Testis (tissue), 2 donors: ENCODE data around the gene PHF1.

ENCODE experiments used
- CTCF ChIP-seq, 3 experiments: fragments of 450-650 bp in 2 of 3; fragments of 200-600 bp in 1 of 3; sonication (generic) in 1 of 3; IDR thresholded peaks; one replicate each; pipeline ENCODE4 v1.5.1; 2016 to 2019; ENCODE audit warnings: antibody characterized with exemption in 3 of 3, mild to moderate bottlenecking in 2 of 3, moderate library complexity in 1 of 3
- POLR2A ChIP-seq: fragments of 450-650 bp; IDR thresholded peaks from one replicate; pipeline ENCODE4 v1.6.1; 2017; ENCODE audit warnings: antibody characterized with exemption, mild to moderate bottlenecking, moderate library complexity

- TF ChIP-seq CTCF (IDR thresholded peaks at IDR 0.05) (no peak), POLR2A (no peak)
Observed at GRCh38 chr6:33392979-33393378, 17.8 kb upstream of the PHF1 start.
